Stimulated activated CD8-positive, alpha-beta memory T cell treated with anti-CD3 and anti-CD28 coated beads, Interleukin-7, amount 100 ng/mL, for 1 hour (primary cell): ENCODE measurements around the gene DERL3.

Experiments used
- DNase-seq, 2 donors: peaks; one replicate each; pipeline ENCODE4 v3.0.0-alpha.2; 2020; ENCODE audit warnings: low read depth in 2 of 2

Gene DERL3

GRCh38 chr22:23801886-23802377 lies 36.9 kb downstream of the DERL3 start:
- DNase-seq = no peak

GRCh38 chr22:23801238-23801821 lies 37.5 kb downstream of the DERL3 start:
- DNase-seq = no peak

GRCh38 chr22:23800297-23801237 lies 38.2 kb downstream of the DERL3 start:
- DNase-seq = no peak

- DNase-seq = no peak
Measured at GRCh38 chr22:23796461-23796860, 42.3 kb downstream of the DERL3 start.

GRCh38 chr22:23793326-23793725 lies 45.5 kb downstream of the DERL3 start:
- no peak for DNase-seq

- no peak for DNase-seq
Measured at GRCh38 chr22:23791738-23792645, 46.8 kb downstream of the DERL3 start.

- DNase-seq = no peak
Measured at GRCh38 chr22:23790819-23791737, 47.7 kb downstream of the DERL3 start.

GRCh38 chr22:23789638-23790037 lies 49.2 kb downstream of the DERL3 start:
- no peak for DNase-seq

- DNase-seq = no peak
Measured at GRCh38 chr22:23789121-23789520, 49.7 kb downstream of the DERL3 start.

- no peak for DNase-seq
Measured at GRCh38 chr22:23787910-23788309, 50.9 kb downstream of the DERL3 start.

GRCh38 chr22:23787600-23787896 lies 51.3 kb downstream of the DERL3 start:
- no peak for DNase-seq

GRCh38 chr22:23786752-23787599 lies 51.8 kb downstream of the DERL3 start, which contains the start of gene SMARCB1:
Gene SMARCB1, plus strand, starts transcription at chr22:23786966. Its CDS starts 204 bp downstream, at chr22:23787170.
- peak; percentile 80 to 89 for DNase-seq

GRCh38 chr22:23786261-23786710 lies 52.5 kb downstream of the DERL3 start:
- DNase-seq = no peak
